ENCODE measurements around the gene P3R3URF. TPM values are rescaled to one million over a fixed set of nuclear protein-coding genes. Genes with fewer than 3 reads are reported as not detected.

P3R3URF gene
- total and polyA plus RNA-seq, 2 donors (not counting 3 experiments of a cell fraction or from before 2014, with no cell fraction given) = not detected

DNA sequence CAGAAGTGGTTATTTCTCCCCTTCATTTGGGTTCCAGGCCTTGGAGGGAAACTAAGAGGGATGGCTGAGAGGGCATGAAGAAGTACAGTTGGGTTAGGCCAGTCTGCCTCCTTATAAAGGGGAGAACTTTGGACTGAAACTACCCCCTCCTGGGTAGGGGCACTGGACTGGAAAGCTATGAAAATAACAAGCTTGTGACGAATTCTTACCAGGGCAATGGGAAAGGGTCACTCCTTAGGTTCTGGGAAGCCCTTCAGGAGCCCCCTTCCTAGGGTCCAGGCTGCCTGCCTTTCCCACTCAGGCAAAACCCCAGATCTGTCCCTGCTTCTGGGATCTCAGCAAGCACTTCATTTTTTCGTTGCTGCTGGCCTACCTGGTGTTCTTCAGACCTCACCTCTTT is 9.8 kb upstream of the P3R3URF start:
- H3K9ac ChIP-seq (replicated peaks; ENCODE audit: extremely low read depth, insufficient read depth, low read length) = no peak overlapping the region
- peaks cover 0 to 11% of the 10 kb centered on the region in 2 experiments for H3K36me3 ChIP-seq (ENCODE audit: control insufficient read depth in 2 of 2, extremely low read depth in 1 of 2, insufficient read depth in 2 of 2, low read length in 2 of 2)
- no peaks in the 10 kb centered on the region for H3K9me1 ChIP-seq (replicated peaks; ENCODE audit: control insufficient read depth, extremely low read depth, insufficient read depth, low read length)
- BruUV-seq (replicated peaks) = no TSS peak
- H2AFZ ChIP-seq (ENCODE audit: low read depth, low read length) = no peak overlapping the region
- intact Hi-C loops (cut with micrococcal nuclease) (no loop called here), dilution Hi-C loops (cut with MboI; ENCODE audit: extremely low pct_ligation_motif_present, low sequenced_read_pairs) (loop anchor here (25.0 kb wide), 1 partner anchor 149 kb away; no protein-coding TSS in a partner anchor)
- ChIA-PET POLR2A (no interaction called here), CTCF (no interaction called here)
- no peak for TF ChIP-seq FOS (IDR thresholded peaks at IDR 0.05; ENCODE audit: borderline replicate concordance, insufficient read depth, low read length)
- no peak for TF ChIP-seq JUN (IDR thresholded peaks at IDR 0.05; ENCODE audit: borderline replicate concordance, insufficient read depth, insufficient read length, low read depth)
- TF ChIP-seq MYC (IDR thresholded peaks at IDR 0.05; ENCODE audit: low read depth, low read length) = no peak
- TF ChIP-seq, protein P1, sequence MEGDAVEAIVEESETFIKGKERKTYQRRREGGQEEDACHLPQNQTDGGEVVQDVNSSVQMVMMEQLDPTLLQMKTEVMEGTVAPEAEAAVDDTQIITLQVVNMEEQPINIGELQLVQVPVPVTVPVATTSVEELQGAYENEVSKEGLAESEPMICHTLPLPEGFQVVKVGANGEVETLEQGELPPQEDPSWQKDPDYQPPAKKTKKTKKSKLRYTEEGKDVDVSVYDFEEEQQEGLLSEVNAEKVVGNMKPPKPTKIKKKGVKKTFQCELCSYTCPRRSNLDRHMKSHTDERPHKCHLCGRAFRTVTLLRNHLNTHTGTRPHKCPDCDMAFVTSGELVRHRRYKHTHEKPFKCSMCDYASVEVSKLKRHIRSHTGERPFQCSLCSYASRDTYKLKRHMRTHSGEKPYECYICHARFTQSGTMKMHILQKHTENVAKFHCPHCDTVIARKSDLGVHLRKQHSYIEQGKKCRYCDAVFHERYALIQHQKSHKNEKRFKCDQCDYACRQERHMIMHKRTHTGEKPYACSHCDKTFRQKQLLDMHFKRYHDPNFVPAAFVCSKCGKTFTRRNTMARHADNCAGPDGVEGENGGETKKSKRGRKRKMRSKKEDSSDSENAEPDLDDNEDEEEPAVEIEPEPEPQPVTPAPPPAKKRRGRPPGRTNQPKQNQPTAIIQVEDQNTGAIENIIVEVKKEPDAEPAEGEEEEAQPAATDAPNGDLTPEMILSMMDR (IDR thresholded peaks at IDR 0.05; ENCODE audit: extremely low read depth in 1 of 2, insufficient read depth in 1 of 2, low read depth in 1 of 2, low read length in 2 of 2) = no peak
- TF ChIP-seq EZH2 (IDR thresholded peaks at IDR 0.05; ENCODE audit: borderline replicate concordance, low read depth, low read length, severe bottlenecking) = no peak
- TF ChIP-seq, protein P2, sequence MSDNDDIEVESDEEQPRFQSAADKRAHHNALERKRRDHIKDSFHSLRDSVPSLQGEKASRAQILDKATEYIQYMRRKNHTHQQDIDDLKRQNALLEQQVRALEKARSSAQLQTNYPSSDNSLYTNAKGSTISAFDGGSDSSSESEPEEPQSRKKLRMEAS (IDR thresholded peaks at IDR 0.05; ENCODE audit: insufficient read depth, insufficient read length) = no peak
- TF ChIP-seq POLR2A (IDR thresholded peaks at IDR 0.05; ENCODE audit: low read depth, low read length) = no peak
- no peak for TF ChIP-seq POLR2AphosphoS5 (IDR thresholded peaks at IDR 0.05; ENCODE audit: insufficient read depth, low read depth, low read length)
- TF ChIP-seq GATA2 (IDR thresholded peaks at IDR 0.05; ENCODE audit: insufficient read depth, insufficient read length, low read depth, low read length) = no peak
- H3K4me3 ChIP-seq (replicated peaks in 1 of 3; ENCODE audit: insufficient read depth in 1 of 3, low read depth in 1 of 3, low read length in 3 of 3) = no peak overlapping the region
- FAIRE-seq (no peak), DNase-seq (ENCODE audit: low read depth, low spot score) (no peak)
- H3K4me2 ChIP-seq (ENCODE audit: insufficient read depth, low read length) = no peak overlapping the region
- H3K79me2 ChIP-seq (ENCODE audit: control insufficient read depth, insufficient read depth, low read length) = no peaks in the 10 kb centered on the region
- no peak overlapping the region for H3K27ac ChIP-seq (ENCODE audit: insufficient read depth, low read depth, low read length)
- H3K9me3 ChIP-seq (replicated peaks; ENCODE audit: control insufficient read depth, insufficient read depth, low read length) = no peaks in the 10 kb centered on the region
- H3K4me1 ChIP-seq (ENCODE audit: control insufficient read depth, extremely low read depth, insufficient read depth, low read length) = peaks cover 26% of the 10 kb centered on the region
- H3K27me3 ChIP-seq (ENCODE audit: control insufficient read depth in 2 of 2, insufficient read depth in 2 of 2, low read length in 2 of 2) = no peaks in the 10 kb centered on the region
- no peaks in the 10 kb centered on the region for H4K20me1 ChIP-seq (replicated peaks; ENCODE audit: control insufficient read depth, extremely low read depth, insufficient read depth, low read length)
